Omental fat pad (tissue), 4 donors: ENCODE data around the gene DBI. TPM values are rescaled to one million over a fixed set of nuclear protein-coding genes. Genes with fewer than 3 reads are reported as not detected.

Experiments
- ATAC-seq: fragments of 150-250 bp; one replicate; pipeline ENCODE4 v1.9.1; 2016; ENCODE audit warnings: mild to moderate bottlenecking, moderate library complexity; ENCODE audit not compliant: low FRiP score
- DNase-seq: peaks from one replicate; pipeline ENCODE4 v3.0.0-alpha.2; 2019; ENCODE audit warnings: low spot score
- total RNA-seq, 4 donors: library from RNA; depleted of rRNA; stranded (reverse); fragments of >200 nt; gene quantifications; one replicate each; pipeline ENCODE4 v1.1.0, GENCODE V29; 2016
- TF ChIP-seq, protein P1 (sequence below), 3 donors: fragments of 450-650 bp; IDR thresholded peaks; one replicate each; pipeline ENCODE4 v1.5.1; 2016 to 2017; ENCODE audit warnings: antibody characterized with exemption in 3 of 3, mild to moderate bottlenecking in 3 of 3, moderate library complexity in 2 of 3

Gene DBI
- 100 to 1,000 TPM; 191 to 327 (median 225) TPM for total RNA-seq

DNA sequence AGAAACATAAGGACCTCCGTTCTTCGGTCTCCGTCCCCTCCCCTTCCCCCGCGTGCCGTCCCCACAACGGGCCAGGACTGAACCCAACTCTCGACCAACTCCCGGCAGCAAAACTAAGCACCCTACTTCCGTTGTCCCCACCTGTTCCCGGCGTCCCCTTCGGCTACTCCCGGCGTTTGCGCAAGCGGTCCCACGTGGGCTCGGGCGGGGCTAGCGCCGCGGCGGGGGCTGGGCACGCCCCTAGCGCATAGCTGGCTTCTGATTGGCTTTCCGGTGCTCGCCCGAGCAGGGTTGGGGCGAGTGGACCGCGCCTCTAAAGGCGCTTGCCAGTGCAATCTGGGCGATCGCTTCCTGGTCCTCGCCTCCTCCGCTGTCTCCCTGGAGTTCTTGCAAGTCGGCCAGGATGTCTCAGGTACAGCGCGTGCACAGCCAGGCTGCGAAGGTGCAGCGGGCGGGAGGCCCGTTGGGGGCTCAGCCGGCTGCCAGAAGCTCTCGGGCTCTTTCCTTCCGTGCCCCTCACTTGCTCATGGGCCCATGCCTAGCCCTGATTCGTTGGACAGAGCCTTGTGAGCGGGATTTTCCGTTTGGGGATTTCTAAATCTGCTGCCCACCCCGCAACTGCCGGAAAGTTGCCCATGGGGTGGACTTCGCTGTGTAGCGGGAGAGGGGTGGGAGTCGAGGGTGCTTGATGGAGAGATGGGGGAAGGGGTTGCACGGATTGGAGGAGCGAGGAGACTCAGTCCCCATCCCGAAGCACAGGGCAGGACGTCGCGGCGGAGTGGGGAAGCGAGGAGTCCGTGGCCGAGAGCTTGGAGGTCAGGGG, at the start of gene DBI, which contains the start of gene C2orf76:
TSS of gene DBI (plus strand) at position 329 of the 823 bp plus-strand sequence. CDS start at position 404, 75 bp downstream.
TSS of gene C2orf76 (minus strand) at position 186 of the 823 bp plus-strand sequence. CDS start 26,875 bp downstream, outside the sequence.
- ATAC-seq, result peak; percentile 99
- peak; percentile 75 for DNase-seq
- TF ChIP-seq, protein P1, sequence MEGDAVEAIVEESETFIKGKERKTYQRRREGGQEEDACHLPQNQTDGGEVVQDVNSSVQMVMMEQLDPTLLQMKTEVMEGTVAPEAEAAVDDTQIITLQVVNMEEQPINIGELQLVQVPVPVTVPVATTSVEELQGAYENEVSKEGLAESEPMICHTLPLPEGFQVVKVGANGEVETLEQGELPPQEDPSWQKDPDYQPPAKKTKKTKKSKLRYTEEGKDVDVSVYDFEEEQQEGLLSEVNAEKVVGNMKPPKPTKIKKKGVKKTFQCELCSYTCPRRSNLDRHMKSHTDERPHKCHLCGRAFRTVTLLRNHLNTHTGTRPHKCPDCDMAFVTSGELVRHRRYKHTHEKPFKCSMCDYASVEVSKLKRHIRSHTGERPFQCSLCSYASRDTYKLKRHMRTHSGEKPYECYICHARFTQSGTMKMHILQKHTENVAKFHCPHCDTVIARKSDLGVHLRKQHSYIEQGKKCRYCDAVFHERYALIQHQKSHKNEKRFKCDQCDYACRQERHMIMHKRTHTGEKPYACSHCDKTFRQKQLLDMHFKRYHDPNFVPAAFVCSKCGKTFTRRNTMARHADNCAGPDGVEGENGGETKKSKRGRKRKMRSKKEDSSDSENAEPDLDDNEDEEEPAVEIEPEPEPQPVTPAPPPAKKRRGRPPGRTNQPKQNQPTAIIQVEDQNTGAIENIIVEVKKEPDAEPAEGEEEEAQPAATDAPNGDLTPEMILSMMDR (IDR thresholded peaks at IDR 0.05), result no peak

DNA sequence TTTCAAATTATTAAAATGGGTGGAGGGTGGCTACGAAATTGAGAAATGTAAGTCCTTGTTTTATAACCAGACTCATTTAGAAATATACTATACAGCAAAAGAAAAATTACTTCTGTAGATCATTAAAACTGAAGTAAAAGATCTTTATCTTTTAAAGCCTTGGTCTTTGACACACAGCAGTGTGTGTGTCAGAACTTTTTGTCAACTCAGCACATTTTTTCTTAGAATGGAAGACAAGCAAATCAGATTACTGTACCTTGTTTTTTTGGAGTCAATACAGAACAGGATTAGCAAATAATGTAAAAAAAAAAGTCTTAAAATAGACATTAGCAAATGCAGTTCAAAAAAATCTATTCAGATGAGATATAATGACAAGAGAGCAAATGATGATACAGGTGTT, 49.2 kb upstream of the DBI start:
- TF ChIP-seq, protein P1 (IDR thresholded peaks at IDR 0.05), result no peak
- ATAC-seq, result no peak
- DNase-seq, result no peak

DNA sequence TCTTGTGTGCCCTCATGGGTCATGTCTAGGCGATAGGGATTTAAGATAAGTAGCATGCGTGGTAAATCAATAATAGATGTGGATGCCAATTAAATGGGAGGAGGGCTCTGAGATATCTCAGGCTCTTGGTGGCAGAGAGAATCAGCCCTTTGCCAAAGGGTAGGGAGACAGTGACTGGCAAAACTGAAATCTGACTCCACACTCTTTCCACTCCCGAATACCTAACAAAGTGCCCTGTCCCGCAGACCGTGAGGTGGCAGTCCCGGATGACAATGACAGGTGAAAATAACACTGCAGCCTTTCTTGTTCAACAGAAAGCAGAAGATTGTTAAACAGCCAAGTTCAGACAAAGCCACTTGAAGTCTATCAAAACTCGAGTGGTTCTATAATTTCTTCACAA, 47.2 kb upstream of the DBI start:
- ATAC-seq (no peak), DNase-seq (no peak)
- TF ChIP-seq, protein P1 (IDR thresholded peaks at IDR 0.05), result no peak

DNA sequence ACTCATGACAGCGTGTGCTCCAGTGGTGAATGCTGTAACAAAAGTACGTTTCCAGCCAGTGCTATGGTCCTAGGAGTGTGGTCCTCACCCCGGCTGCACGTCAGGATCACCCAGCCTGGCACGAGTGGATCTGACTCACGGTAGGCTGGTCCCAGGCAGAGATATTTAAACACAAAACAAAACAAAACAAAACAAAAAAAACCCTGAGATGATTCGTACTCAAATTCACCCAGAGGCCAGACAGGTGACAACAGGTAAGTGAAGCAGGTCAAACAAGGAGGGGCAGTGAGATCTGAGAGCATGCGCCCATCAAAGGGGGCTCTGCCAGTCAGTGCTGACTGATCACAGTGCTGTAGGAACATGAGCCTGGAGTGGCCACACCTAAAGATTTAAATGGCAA, 43.3 kb upstream of the DBI start:
- DNase-seq (no peak), ATAC-seq (no peak)
- TF ChIP-seq, protein P1 (IDR thresholded peaks at IDR 0.05), result no peak

DNA sequence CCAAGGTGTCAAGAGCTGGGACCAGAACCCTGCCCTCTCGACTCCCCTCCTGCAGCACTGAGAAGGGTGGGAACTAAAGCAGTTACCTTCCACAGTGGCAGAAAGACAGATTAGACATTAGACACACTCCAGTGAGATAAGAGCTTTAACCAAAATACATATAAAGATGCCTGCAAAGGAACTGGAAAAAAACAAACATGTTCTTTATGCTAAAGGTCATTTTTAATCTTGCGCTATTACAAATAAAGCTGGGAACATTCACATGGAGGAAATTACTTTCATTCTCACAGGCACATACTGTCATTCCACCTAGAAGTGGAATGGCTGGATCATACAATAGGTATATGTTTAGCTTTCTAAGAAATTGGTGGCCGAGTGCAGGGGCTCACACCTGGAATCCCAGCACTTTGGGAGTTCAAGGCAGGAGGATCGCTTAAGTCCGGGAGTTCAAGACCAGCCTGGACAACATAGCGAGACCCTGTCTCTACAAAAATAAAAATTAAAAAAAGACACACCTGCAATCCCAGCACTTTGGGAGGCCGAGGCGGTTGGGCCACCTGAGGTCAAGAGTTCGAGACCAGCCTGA, 42.0 kb upstream of the DBI start:
- DNase-seq (no peak), ATAC-seq (no peak)
- TF ChIP-seq, protein P1 (IDR thresholded peaks at IDR 0.05), result no peak

DNA sequence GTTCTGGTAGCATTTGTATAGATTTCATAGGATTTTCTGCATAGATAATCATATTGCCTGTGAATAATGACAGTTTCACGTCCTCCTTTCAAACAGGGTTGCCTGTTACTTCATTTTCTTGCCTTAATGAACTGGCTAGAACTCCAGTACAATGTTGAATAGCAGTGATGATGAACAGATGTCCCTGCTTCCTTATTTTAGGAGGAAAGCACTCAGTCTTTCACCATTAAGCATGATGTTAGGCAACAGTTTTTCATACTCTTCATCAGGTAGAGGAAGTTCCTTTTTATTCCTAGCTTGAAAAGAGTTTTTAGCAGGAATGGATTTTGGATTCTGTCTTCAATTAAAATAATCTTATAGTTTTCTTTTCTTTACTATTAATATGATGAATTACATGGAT, 39.8 kb upstream of the DBI start:
- TF ChIP-seq, protein P1 (IDR thresholded peaks at IDR 0.05), result no peak
- ATAC-seq (no peak), DNase-seq (no peak)
